Effector CD4-positive, alpha-beta T cell (primary cell): Measurements from ENCODE around the gene RDM1. TPM values are rescaled to one million over a fixed set of nuclear protein-coding genes. Genes with fewer than 3 reads are reported as not detected.
"Not testable (repeated sequence)": the region's sequence is repeated elsewhere in the genome, so short reads cannot be mapped to it uniquely, and the experiment has no call there.

Experiments
- DNase-seq: peaks from one replicate; pipeline ENCODE4 v3.0.0-alpha.2; 2020
- total RNA-seq: gene quantifications from one replicate; lab custom pipeline; 2026; lab: John Stamatoyannopoulos, UW

The RDM1 gene
- total RNA-seq = not detected

GRCh38 chr17:35930211-35931065 lies at the start of gene RDM1:
RDM1 (minus strand) TSS chr17:35930773; CDS start chr17:35930727, 46 bp downstream.
- peak; percentile 51 for DNase-seq

- no peak for DNase-seq
These were observed 47.8 kb upstream of the RDM1 start for GRCh38 chr17:35978346-35978745.

- no peak for DNase-seq
These were observed 46.9 kb upstream of the RDM1 start for GRCh38 chr17:35977509-35977908.

GRCh38 chr17:35973333-35974260 lies 43.0 kb upstream of the RDM1 start:
- DNase-seq = no peak

GRCh38 chr17:35972945-35973332 lies 42.4 kb upstream of the RDM1 start:
- no peak for DNase-seq

- DNase-seq = no peak
These were observed 42.0 kb upstream of the RDM1 start for GRCh38 chr17:35972535-35972934.

- DNase-seq = no peak
These were observed 41.5 kb upstream of the RDM1 start for GRCh38 chr17:35972066-35972465.

- peak; percentile 58 for DNase-seq
These were observed 39.2 kb upstream of the RDM1 start for GRCh38 chr17:35969558-35970380.

- DNase-seq = no peak
These were observed 38.0 kb upstream of the RDM1 start for GRCh38 chr17:35968520-35969054.

- no peak for DNase-seq
These were observed 34.7 kb upstream of the RDM1 start for GRCh38 chr17:35965272-35965671.

- no peak for DNase-seq
These were observed 33.1 kb upstream of the RDM1 start for GRCh38 chr17:35963663-35964062.

GRCh38 chr17:35953720-35954119 lies 23.1 kb upstream of the RDM1 start:
- no peak for DNase-seq

- no peak for DNase-seq
These were observed 18.8 kb upstream of the RDM1 start for GRCh38 chr17:35949401-35949800.

GRCh38 chr17:35948092-35948491 lies 17.5 kb upstream of the RDM1 start:
- DNase-seq = no peak

GRCh38 chr17:35947156-35947585 lies 16.6 kb upstream of the RDM1 start:
- DNase-seq = peak; percentile 19

GRCh38 chr17:35944151-35944550 lies 13.6 kb upstream of the RDM1 start:
- no peak for DNase-seq

- no peak for DNase-seq
These were observed 13.0 kb upstream of the RDM1 start, which contains the start of gene LYZL6 for GRCh38 chr17:35943537-35943936. LYZL6 (minus strand) TSS chr17:35943713; CDS start chr17:35939356, 4,357 bp downstream.

- no peak for DNase-seq
These were observed 12.1 kb upstream of the RDM1 start for GRCh38 chr17:35942588-35943186.

GRCh38 chr17:35938492-35938891 lies 7.9 kb upstream of the RDM1 start:
- DNase-seq = not testable (repeated sequence)

- DNase-seq = no peak
These were observed 5.5 kb upstream of the RDM1 start for GRCh38 chr17:35936063-35936462.

- no peak for DNase-seq
These were observed 4.2 kb upstream of the RDM1 start for GRCh38 chr17:35934760-35935159.

GRCh38 chr17:35932586-35932985 lies 2.0 kb upstream of the RDM1 start:
- no peak for DNase-seq
